ENCODE data around the gene HSDL2.
"Not testable (repeated sequence)": the region's sequence is repeated elsewhere in the genome, so short reads cannot be mapped to it uniquely, and the experiment has no call there.

Gene HSDL2

GRCh38 chr9:112366591-112366990 is 13.3 kb upstream of the HSDL2 start:
- DNase-seq (ENCODE audit: low read depth): no peak

- DNase-seq (ENCODE audit: low read depth): no peak
These were observed 12.4 kb upstream of the HSDL2 start for GRCh38 chr9:112367465-112367864.

DNA sequence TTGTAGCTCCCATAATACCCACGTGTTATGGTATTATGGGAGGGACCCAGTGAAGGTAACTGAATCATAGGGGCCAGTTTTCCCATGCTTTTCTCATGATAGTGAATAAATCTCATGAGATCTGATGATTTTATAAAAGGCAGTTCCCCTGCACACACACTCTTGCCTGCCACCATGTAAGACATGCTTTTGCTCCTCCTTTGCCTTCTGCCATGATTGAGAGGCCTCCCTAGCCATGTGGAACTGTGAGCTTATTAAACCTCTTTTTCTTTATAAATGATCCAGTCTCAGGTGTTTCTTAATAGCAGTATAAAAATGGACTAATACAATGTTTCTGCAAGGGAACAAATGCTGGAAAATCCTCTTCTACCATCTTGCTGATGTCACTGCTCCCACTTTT is 10.1 kb upstream of the HSDL2 start:
- DNase-seq (ENCODE audit: low read depth): no peak

GRCh38 chr9:112371060-112371459 is 8.8 kb upstream of the HSDL2 start:
- DNase-seq (ENCODE audit: low read depth): no peak

GRCh38 chr9:112373666-112374065 is 6.2 kb upstream of the HSDL2 start:
- not testable (repeated sequence) for DNase-seq (ENCODE audit: low read depth)

DNA sequence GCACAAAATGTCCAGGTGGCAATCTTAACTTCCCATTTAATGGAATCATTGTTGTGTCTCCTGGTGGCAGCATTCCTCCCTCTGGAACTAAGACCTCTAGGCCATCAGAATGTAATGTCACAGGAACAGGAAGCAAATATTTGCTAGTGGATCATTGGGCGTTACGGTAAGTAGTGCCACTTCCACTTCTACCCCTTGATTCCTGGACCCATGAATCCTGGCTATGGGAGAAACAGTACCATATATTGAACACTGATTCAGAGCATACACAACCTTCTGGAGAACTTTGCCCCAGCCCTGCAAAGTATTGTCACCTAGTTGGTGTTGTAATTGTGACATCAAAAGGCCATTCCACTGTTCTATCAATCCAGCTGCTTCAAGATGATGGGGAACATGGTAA is 5.7 kb upstream of the HSDL2 start:
- not testable (repeated sequence) for DNase-seq (ENCODE audit: low read depth)

- DNase-seq (ENCODE audit: low read depth): no peak
These were observed 4.5 kb upstream of the HSDL2 start for GRCh38 chr9:112375361-112375760.

- DNase-seq (ENCODE audit: low read depth): no peak
These were observed 2.8 kb upstream of the HSDL2 start for GRCh38 chr9:112377087-112377486.

GRCh38 chr9:112377684-112378327 is 2.1 kb upstream of the HSDL2 start:
- no peak for DNase-seq (ENCODE audit: low read depth)

- DNase-seq (ENCODE audit: low read depth): peak; percentile 10
These were observed 1.4 kb upstream of the HSDL2 start for GRCh38 chr9:112378328-112379176.

- peak; percentile 99 for DNase-seq (ENCODE audit: low read depth)
These were observed 469 bp upstream of the HSDL2 start for GRCh38 chr9:112379177-112380101.

- no peak for DNase-seq (ENCODE audit: low read depth)
These were observed 915 bp downstream of the HSDL2 start for GRCh38 chr9:112380825-112381221.

GRCh38 chr9:112382066-112382465 is 2.2 kb downstream of the HSDL2 start:
- no peak for DNase-seq (ENCODE audit: low read depth)

- no peak for DNase-seq (ENCODE audit: low read depth)
These were observed 2.8 kb downstream of the HSDL2 start for GRCh38 chr9:112382501-112383364.

DNA sequence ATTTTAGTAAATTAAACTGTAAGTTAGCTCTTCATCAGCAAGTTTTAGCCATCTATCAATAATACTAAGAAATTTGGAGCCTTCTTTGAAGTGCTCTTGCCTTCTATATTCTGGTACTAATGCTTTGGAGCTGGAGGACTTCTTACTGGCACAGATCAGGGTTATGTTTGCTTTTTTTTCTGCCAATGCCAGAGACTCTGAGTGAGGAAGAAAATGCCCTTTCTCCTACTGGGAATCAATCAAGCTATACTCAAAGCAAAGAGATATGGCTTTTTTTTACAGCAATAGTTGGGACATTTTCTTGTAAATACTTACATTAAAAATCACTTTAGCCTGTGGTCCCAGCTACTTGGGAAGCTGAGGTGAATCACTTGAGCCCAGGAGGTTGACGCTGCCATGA is 4.3 kb downstream of the HSDL2 start:
- no peak for DNase-seq (ENCODE audit: low read depth)

DNA sequence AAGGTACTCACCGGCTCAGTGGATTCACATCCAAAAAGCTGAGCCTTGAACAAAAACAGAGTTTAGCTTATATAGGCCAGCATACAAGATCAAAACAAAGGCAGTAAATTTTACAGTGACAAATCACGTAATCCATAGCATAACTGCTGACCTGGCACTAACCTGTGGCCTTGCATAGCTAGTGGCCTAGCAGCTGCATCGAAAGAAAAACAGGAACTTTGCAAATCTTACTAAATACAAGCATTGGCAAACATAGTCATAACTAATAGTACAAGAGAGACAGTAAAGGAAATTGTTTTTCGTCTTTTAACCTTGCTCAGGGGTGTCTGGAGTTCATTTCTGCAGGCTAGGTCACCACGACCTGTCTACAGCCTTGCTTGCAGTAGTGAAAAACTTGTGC is 4.8 kb downstream of the HSDL2 start:
- no peak for DNase-seq (ENCODE audit: low read depth)

- DNase-seq (ENCODE audit: low read depth): no peak
These were observed 7.2 kb downstream of the HSDL2 start for GRCh38 chr9:112387115-112387514.

GRCh38 chr9:112389897-112390296 is 10.0 kb downstream of the HSDL2 start:
- DNase-seq (ENCODE audit: low read depth): not testable (repeated sequence)

GRCh38 chr9:112391936-112392560 is 12.1 kb downstream of the HSDL2 start:
- not testable (repeated sequence) for DNase-seq (ENCODE audit: low read depth)

GRCh38 chr9:112393146-112393545 is 13.2 kb downstream of the HSDL2 start:
- not testable (repeated sequence) for DNase-seq (ENCODE audit: low read depth)

DNA sequence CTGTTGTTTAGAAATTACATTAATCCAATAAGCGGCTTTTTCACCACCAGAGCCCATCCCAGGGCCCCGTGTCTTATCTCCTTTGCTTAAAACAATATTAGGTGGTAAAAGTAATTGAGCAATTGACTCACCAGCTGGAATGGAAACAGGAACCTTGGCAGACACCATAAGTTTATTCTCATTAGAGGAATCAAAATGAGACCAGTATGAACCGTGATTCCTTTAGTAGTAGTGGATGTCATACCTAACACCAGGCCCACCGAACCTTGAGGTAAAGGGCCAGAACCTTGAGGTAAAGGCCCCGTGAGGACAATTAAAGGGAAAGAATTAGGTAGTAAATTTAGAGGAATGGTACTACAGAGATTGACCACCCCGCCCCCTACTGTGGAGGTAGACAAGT is 16.5 kb downstream of the HSDL2 start:
- DNase-seq (ENCODE audit: low read depth): no peak

Data from stimulated activated CD8-positive, alpha-beta memory T cell treated with anti-CD3 and anti-CD28 coated beads, Interleukin-4, amount 100 ng/mL, for 24 hours (primary cell).